Cardiac septum (tissue), 1 donor: ENCODE data around the gene GRID2. TPM values are rescaled to one million over a fixed set of nuclear protein-coding genes. Genes with fewer than 3 reads are reported as not detected.
"Not testable (repeated sequence)": the region's sequence is repeated elsewhere in the genome, so short reads cannot be mapped to it uniquely, and the experiment has no call there.

ENCODE experiments used
- DNase-seq: peaks from one replicate; pipeline ENCODE4 v3.0.0-alpha.2; 2020; ENCODE audit warnings: low spot score
- intact Hi-C: fragments of 100-400 bp; cut with DNase I; formaldehyde crosslinking; loops from one replicate; pipeline ENCODE4 v1.14.0; 2022
- total RNA-seq: library from RNA; stranded (reverse); fragmentation: NEBNext Ultra II Directional; extraction: Animal tissue kit (Norgen Biotek cat#: 25700); gene quantifications from one replicate; pipeline ENCODE4 v1.2.1, GENCODE V29; 2021
- donor health status: DM: no; HTN: no; CAD: no.

Gene GRID2
- total RNA-seq, 1 donor from 2014 or later, result 0.24 TPM

DNA sequence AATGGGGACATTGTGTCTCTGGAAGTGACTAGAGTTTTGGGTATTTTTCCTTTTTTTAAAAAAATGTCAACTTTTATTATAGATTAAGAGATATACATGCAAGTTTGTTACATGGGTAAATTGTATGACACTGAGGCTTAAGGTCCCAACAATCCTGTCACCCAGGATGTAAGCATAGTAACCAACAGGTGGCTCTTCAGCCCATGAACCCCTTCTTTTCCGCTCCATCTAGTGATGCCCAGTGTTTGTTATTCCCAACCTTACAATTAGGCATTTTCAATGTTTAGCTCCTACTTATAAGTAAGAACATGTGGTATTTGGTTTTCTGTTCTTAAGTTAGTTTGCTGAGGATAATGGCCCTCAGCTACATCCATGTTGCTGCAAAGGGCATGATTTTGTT, 102.7 kb downstream of the GRID2 start:
- no peak for DNase-seq
- intact Hi-C loops, result no loop called here

GRCh38 chr4:92421920-92422319, 118.2 kb downstream of the GRID2 start:
- intact Hi-C loops, result no loop called here
- no peak for DNase-seq

DNA sequence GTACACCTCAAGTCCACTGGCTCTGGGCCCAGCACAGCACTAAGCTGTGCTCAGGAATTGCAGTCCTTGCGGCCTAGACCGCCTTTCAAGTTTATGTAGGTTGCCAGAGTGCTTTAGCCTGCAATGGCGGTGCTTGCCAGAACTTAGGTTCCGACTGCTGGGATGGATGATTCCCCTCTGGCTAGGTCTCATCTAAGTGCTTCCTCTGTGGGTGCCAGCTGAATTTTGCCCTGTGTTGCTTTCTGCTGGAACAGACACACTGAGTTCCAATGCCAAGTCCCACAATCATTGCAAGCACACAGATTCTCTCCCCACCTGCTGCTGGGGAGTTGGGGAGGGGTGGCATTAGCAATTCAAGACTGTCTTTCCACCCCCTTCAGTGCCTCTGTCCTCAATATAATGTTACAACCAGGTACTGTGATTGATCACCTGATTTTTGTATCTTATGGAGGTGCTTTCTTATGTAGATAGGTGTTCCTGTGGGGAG, 129.5 kb downstream of the GRID2 start:
- no peak for DNase-seq

DNA sequence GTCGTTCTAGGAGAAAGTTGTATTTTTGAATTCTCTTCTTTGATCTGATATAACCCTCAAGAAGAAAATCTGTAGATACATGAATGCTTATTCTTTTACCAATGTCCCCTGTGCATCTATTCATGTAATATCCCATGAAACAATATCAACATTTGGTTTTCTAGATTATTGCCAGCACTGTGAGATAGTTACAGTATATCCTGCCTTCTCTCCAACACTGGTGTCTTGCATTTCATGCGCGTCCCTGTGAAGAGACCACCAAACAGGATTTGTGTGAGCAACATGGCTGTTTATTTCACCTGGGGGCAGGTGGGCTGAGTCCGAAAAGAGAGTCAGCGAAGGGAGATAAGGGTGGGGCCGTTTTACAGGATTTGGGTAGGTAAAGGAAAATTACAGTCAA, 135.0 kb downstream of the GRID2 start:
- DNase-seq, intact Hi-C loops: not testable (repeated sequence)

More for the DNA sequence above, 129.5 kb downstream of the GRID2 start:
- intact Hi-C loops, result no loop called here

DNA sequence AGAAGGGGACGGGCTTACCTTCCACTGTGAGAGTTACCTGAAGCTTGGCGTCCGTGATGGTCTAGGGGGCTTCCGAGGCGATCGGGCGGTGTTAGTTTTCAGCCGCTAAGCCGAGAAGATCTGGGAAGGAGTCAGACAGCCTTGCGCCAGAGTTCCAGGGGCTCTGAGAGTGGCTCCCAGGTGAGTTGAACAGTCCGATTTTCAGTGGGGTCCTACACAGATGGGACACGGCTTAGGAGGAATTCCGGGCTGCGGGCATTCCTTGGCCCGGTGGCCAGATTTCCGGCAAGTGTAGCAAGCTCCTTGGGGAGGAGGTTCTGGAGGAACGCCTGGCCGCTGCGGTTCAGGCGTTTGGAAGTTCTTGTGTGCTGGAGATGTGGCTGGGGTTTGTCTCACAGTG, 138.4 kb downstream of the GRID2 start:
- DNase-seq, intact Hi-C loops: not testable (repeated sequence)

- DNase-seq, intact Hi-C loops: not testable (repeated sequence)
These were observed 140.5 kb downstream of the GRID2 start for GRCh38 chr4:92444143-92444843.

DNA sequence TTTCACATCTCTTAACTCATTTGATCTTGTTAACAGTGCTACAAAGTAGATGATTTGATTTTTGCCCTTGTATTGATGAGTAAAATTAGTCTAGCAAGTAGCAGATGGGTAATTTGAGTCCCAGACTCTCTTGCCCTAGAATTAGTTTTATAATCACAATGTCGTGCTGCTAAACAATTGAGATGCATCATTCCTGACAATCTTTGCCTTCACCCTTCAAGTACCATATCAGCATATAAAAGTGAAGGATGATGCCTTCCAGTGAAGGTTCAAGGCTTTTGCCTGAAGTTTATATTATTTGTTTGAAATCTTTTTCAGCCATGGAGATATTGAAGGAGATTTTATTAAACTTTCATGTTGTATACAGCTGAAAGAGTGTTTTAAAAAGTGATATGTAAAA, 141.4 kb downstream of the GRID2 start:
- no peak for DNase-seq
- intact Hi-C loops, result no loop called here

- DNase-seq, result no peak
- intact Hi-C loops, result no loop called here
These were observed 143.6 kb downstream of the GRID2 start for GRCh38 chr4:92447255-92447905.

DNA sequence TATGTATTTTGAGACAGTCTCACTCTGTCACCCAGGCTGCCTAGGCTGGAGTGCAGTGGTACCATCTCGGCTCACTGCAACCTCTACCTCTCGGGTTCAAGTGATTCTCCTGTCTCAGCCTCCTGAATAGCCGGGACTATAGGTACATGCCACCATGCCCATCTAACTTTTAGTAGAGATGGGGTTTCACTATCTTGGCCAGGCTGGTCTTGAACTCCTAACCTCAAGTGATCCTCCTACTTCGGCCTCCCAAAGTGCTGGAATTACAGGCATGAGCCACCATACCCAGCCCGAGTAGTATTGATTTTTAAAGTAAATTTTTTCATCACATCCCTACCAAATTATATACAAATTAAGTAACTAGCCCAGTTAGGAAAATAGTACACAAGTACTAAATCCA, 144.4 kb downstream of the GRID2 start:
- intact Hi-C loops, DNase-seq: not testable (repeated sequence)

DNA sequence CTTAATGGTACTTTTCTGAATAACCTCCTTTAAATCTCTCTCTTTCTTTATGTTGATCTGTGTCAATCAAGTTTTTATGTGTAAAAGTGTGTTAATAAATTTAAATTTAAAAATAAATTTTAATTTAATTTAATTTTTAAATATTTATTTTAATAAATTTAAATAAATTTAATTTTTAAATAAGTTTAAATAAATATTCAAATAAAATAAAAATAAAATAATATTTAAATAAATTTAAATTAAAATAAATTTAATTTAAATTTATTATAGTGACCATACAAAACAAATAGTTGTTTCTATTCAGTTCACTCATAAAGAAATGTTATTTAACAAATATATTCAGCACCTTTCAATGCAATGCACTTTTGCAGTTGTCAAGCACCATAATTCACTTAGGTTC, 146.9 kb downstream of the GRID2 start:
- intact Hi-C loops, result no loop called here
- no peak for DNase-seq

DNA sequence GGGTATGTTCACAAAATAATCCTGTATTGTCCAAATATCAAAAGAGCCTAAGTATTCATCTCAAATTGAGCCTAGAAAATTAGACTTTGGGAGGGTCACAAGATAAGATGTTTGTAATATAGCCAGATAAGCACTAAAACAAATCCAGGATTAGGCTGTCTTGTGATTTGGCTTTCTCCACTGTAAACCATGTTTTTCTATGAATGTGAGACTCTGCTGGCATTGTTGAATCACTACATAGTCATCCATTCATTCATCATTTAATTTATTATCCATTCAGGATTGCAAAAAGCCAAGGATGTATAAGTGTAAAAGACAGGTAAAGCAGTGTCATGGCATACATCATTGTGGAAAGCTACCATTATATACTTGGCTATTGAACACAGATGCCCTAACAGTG, 148.0 kb downstream of the GRID2 start:
- intact Hi-C loops, result no loop called here

GRCh38 chr4:92452383-92452782, 148.6 kb downstream of the GRID2 start:
- DNase-seq, intact Hi-C loops: not testable (repeated sequence)

More for the DNA sequence above, 148.0 kb downstream of the GRID2 start:
- DNase-seq, result no peak

GRCh38 chr4:92455329-92455839, 151.6 kb downstream of the GRID2 start:
- intact Hi-C loops, result no loop called here

DNA sequence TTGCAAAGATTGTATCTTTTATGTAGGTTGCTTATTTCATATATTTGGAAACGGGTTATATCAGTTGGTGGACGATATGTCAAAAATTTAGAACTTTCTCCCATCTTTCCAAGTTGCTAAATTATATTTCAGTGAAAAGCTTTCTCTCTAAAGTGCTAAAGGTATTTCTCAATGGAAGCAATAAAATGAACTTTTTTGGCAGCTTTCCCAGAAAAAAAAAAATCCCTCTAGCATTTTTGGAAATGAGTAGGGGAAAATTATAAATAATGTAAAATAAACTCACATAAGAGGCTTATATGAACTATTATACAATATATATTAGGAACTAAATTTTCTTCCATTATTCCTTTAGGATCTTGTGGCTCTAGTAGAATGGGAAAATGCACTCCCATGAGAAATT, 152.2 kb downstream of the GRID2 start:
- no peak for DNase-seq
- intact Hi-C loops, result no loop called here

More at GRCh38 chr4:92455329-92455839, 151.6 kb downstream of the GRID2 start:
- DNase-seq, result no peak

DNA sequence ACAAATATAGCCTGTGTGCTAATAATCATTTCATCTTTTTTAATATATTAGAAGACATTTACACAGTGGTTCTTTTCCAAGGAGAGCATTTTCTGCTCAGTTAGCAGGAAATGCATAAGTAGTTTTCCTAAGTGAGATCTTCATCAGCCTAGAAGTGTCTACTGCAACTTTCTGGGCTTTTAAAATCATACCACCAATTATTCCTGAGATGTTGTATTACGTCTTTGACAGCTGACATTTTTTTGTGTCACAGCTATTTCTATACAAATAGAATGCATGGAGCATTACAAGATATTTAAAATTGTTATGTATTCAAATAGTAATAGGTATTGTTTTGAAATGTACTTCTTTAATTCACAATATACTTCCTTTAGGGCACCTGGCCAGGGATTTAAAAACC, 158.0 kb downstream of the GRID2 start:
- DNase-seq, result no peak
- intact Hi-C loops, result no loop called here

GRCh38 chr4:92477298-92477697, 173.5 kb downstream of the GRID2 start:
- intact Hi-C loops, result no loop called here
- DNase-seq, result no peak

- DNase-seq, result no peak
- intact Hi-C loops, result no loop called here
These were observed 179.6 kb downstream of the GRID2 start for GRCh38 chr4:92483341-92483740.

DNA sequence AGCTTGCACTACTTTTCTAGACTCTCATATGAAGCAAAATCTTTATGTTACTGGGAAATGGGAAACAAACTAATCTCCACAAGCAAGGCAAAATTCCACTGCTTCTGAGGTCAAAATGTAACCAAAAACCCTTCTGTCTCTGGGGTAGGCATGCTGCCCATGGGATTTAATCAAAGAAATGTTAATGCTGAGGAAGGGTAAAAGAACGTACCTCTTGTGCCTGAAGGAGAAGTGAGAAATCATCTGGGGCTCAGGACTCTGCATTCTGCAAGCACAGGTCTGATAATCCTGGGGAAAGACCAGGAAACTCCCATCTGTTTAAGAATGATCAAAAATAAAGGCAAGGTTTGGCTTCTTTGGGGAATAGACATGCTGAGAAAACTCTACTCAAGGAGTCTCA, 184.7 kb downstream of the GRID2 start:
- intact Hi-C loops, result no loop called here
- no peak for DNase-seq

- intact Hi-C loops, result no loop called here
- no peak for DNase-seq
These were observed 193.4 kb downstream of the GRID2 start for GRCh38 chr4:92497141-92497540.

DNA sequence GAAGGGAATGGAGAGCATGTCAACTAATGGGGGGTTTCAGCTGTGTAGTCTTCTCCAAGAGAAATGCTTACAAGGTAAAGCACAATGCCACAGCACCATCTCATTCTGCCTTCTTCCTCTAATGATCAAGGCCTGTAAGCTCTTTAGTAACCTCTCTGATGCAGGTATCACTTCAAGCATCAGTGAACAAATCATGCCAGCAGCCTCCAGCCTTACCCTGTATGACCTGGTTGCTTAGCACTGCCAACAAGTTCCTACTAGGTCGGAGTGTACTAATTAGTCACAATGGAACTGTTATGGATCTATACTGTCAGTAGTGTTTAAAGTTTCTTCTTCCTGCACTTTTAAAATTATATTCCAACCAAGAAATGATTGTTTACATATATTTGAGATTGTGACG, 197.7 kb downstream of the GRID2 start:
- intact Hi-C loops, result no loop called here
- DNase-seq, result no peak

DNA sequence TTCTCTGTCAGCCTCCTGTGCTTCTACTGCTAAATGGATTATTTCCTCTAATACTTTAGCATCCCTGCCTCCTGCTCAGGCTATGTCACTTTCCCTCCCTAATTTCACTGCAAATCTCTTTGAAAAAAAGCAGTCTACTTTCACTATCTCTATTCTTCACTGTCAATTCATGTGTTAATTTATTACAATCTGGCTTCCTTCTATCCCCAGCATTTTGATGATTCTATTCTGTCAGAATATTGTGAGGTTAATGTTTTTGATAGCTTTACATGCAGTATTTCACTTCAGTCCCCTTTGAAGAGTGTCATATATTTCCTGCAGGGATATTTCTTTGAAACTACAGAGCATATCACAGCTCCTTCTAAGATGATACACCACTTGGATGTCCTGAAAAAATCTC, 203.2 kb downstream of the GRID2 start:
- no peak for DNase-seq
- intact Hi-C loops, result no loop called here
